NK-92 treated with Interleukin-12 subunit alpha and Interleukin-12 subunit beta, amount 100 ng/mL, for 24 hours (cell line): ENCODE measurements around the gene INTS6.
A peak's percentile ranks its signal among the peaks of the same experiment; 100 is the strongest.

Source experiments
- DNase-seq: peaks from one replicate; lab custom pipeline; 2025; lab: John Stamatoyannopoulos, UW

INTS6 gene

GRCh38 chr13:51456510-51456909, 3.7 kb upstream of the INTS6 start:
- no peak for DNase-seq

- DNase-seq: no peak
These were observed 2.7 kb upstream of the INTS6 start for GRCh38 chr13:51455532-51455931.

GRCh38 chr13:51453959-51454703, 1.3 kb upstream of the INTS6 start:
- DNase-seq: no peak

- DNase-seq: peak; percentile 84
These were observed 547 bp upstream of the INTS6 start for GRCh38 chr13:51453207-51453958.

- peak; percentile 87 for DNase-seq
These were observed 1.1 kb downstream of the INTS6 start for GRCh38 chr13:51451467-51452360.

GRCh38 chr13:51451134-51451466, 1.7 kb downstream of the INTS6 start:
- DNase-seq: no peak

GRCh38 chr13:51449018-51449417, 3.8 kb downstream of the INTS6 start:
- DNase-seq: no peak

- no peak for DNase-seq
These were observed 7.9 kb downstream of the INTS6 start for GRCh38 chr13:51444922-51445321.

GRCh38 chr13:51440381-51440780, 12.5 kb downstream of the INTS6 start:
- DNase-seq: no peak

- DNase-seq: no peak
These were observed 15.2 kb downstream of the INTS6 start for GRCh38 chr13:51437550-51438127.

GRCh38 chr13:51435002-51435578, 17.7 kb downstream of the INTS6 start:
- DNase-seq: no peak

GRCh38 chr13:51432576-51432975, 20.3 kb downstream of the INTS6 start:
- DNase-seq: no peak

GRCh38 chr13:51426982-51427381, 25.9 kb downstream of the INTS6 start:
- DNase-seq: no peak

GRCh38 chr13:51425410-51426042, 27.3 kb downstream of the INTS6 start:
- no peak for DNase-seq

GRCh38 chr13:51423766-51424165, 29.1 kb downstream of the INTS6 start:
- no peak for DNase-seq

GRCh38 chr13:51422484-51422883, 30.4 kb downstream of the INTS6 start:
- no peak for DNase-seq

- no peak for DNase-seq
These were observed 31.9 kb downstream of the INTS6 start for GRCh38 chr13:51420681-51421490.

GRCh38 chr13:51419001-51419636, 33.7 kb downstream of the INTS6 start:
- DNase-seq: no peak

GRCh38 chr13:51417716-51418115, 35.1 kb downstream of the INTS6 start:
- DNase-seq: no peak

GRCh38 chr13:51416107-51416506, 36.7 kb downstream of the INTS6 start:
- no peak for DNase-seq
